ENCODE results near the gene RNASE7.
"Not testable (repeated sequence)": the region's sequence is repeated elsewhere in the genome, so short reads cannot be mapped to it uniquely, and the experiment has no call there.

The RNASE7 gene

DNA sequence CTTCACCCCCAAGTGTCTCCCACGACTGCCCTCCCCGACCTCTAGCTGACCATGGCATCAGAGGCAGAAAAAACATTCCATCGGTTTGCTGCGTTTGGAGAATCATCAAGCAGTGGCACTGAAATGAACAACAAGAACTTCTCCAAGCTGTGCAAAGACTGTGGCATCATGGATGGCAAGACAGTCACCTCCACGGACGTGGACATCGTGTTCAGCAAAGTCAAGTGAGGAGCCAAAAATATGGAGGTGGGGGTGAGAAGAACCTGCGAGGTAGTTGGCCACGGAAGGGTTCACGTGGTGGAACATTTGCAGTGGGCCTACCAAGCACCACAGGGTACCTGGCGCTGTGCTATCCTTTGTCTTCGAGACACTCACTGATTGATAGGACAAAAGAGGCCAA lies 11.6 kb upstream of the RNASE7 start:
- Histone ChIP-seq H3K9me3 (ENCODE audit: control insufficient read depth, insufficient read depth, low read length) (no peaks in the 10 kb centered on the region), H3K4me1 (ENCODE audit: insufficient read depth, low read length) (peaks cover 12% of the 10 kb centered on the region; the same call in 1 of the 2 replicates), H3K9ac (ENCODE audit: low read depth, low read length) (no peak overlapping the region), H3K36me3 (ENCODE audit: insufficient read depth, low read length) (no peaks in the 10 kb centered on the region)

DNA sequence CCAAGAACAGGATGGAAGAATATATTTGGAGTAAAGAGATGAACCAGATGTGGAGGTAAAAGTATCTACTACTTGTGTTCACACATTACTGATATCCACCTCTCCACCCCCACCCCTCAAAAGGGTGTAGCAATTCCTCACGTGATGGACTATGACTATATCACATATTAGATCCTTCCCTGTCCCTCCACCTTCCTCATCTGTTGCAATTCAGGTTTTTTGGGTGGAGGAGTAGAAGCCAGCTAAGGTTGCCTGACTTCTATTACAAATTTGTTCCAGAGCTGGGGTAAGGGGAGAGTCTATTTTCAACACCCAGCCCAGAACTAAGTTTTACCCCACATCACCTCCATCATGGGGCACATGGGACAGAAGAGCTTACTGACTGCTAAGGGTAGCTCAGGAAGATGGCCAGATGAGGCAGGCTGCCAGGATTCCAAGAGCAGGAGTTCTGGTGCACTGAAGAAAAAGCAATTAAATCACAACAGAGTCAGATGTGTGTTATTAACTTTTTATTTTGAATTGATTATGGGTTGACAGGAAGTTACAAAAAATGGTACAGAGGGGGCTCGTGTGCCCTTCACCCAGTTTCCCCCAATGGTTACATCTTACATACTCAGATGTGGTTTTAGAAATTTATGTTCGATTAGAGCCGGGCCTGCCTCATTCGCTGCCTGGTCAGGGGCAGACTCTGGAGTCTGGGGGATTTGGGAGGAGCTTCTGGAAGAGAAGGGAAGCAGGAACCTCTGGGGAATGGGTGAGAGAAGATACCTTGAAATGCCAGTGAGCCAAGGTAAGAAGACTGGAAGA lies 9.6 kb upstream of the RNASE7 start:
- Histone ChIP-seq H3K36me3 (ENCODE audit: insufficient read depth, low read length) (no peaks in the 10 kb centered on the region), H3K9me3 (ENCODE audit: control insufficient read depth, insufficient read depth, low read length) (no peaks in the 10 kb centered on the region), H3K9ac (ENCODE audit: low read depth, low read length) (no peak overlapping the region), H3K4me1 (ENCODE audit: insufficient read depth, low read length) (no peaks in the 10 kb centered on the region)

- H3K4me1 ChIP-seq (ENCODE audit: insufficient read depth, low read length): no peaks in the 10 kb centered on the region
- no peaks in the 10 kb centered on the region for H3K36me3 ChIP-seq (ENCODE audit: insufficient read depth, low read length)
- no peaks in the 10 kb centered on the region for H3K9me3 ChIP-seq (ENCODE audit: control insufficient read depth, insufficient read depth, low read length)
- no peak overlapping the region for H3K9ac ChIP-seq (ENCODE audit: low read depth, low read length)
Observed at GRCh38 chr14:21033133-21033698, 8.9 kb upstream of the RNASE7 start.

GRCh38 chr14:21034707-21035106 lies 7.5 kb upstream of the RNASE7 start, which contains the start of gene RNASE13:
RNASE13 (minus strand) TSS chr14:21034807; CDS start chr14:21034288, 519 bp downstream.
- Histone ChIP-seq H3K9me3 (ENCODE audit: control insufficient read depth, insufficient read depth, low read length) (no peaks in the 10 kb centered on the region), H3K36me3 (ENCODE audit: insufficient read depth, low read length) (no peaks in the 10 kb centered on the region), H3K4me1 (ENCODE audit: insufficient read depth, low read length) (peaks cover 7% of the 10 kb centered on the region), H3K9ac (ENCODE audit: low read depth, low read length) (no peak within 1 kb of the TSS)

- Histone ChIP-seq H3K36me3 (ENCODE audit: insufficient read depth, low read length) (no peaks in the 10 kb centered on the region), H3K4me1 (ENCODE audit: insufficient read depth, low read length) (peaks cover 10% of the 10 kb centered on the region), H3K9ac (ENCODE audit: low read depth, low read length) (no peak overlapping the region), H3K9me3 (ENCODE audit: control insufficient read depth, insufficient read depth, low read length) (no peaks in the 10 kb centered on the region)
Observed at GRCh38 chr14:21036751-21037150, 5.4 kb upstream of the RNASE7 start.

DNA sequence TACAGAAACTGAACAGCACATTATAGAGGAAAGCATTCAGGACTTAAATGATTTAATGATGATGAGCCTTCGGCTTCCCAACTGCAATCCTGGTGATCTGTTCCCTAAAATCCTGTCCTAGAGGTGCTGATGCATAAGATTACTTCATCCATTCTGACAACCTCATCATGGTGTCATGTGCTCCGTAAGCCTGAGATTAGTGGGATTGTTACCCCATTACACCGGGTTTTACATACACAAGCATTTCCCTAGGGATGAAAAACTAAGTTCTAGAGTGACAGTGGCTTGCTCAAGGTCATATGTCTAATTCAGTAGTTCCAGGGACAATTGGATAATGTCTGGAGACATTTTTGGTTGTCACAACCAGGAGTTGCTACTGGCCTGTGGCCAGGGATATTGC lies 5.0 kb upstream of the RNASE7 start:
- Histone ChIP-seq H3K36me3 (ENCODE audit: insufficient read depth, low read length) (no peaks in the 10 kb centered on the region), H3K4me1 (ENCODE audit: insufficient read depth, low read length) (peaks cover 10% of the 10 kb centered on the region), H3K9ac (ENCODE audit: low read depth, low read length) (no peak overlapping the region), H3K9me3 (ENCODE audit: control insufficient read depth, insufficient read depth, low read length) (no peaks in the 10 kb centered on the region)

- no peak overlapping the region for H3K9ac ChIP-seq (ENCODE audit: low read depth, low read length)
- peaks cover 10% of the 10 kb centered on the region for H3K4me1 ChIP-seq (ENCODE audit: insufficient read depth, low read length)
- H3K36me3 ChIP-seq (ENCODE audit: insufficient read depth, low read length): no peaks in the 10 kb centered on the region
- no peaks in the 10 kb centered on the region for H3K9me3 ChIP-seq (ENCODE audit: control insufficient read depth, insufficient read depth, low read length)
Observed at GRCh38 chr14:21038441-21039422, 3.4 kb upstream of the RNASE7 start.

- no peaks in the 10 kb centered on the region for H3K9me3 ChIP-seq (ENCODE audit: control insufficient read depth, insufficient read depth, low read length)
- no peak overlapping the region for H3K9ac ChIP-seq (ENCODE audit: low read depth, low read length)
- H3K4me1 ChIP-seq (ENCODE audit: insufficient read depth, low read length): peaks cover 10% of the 10 kb centered on the region
- H3K36me3 ChIP-seq (ENCODE audit: insufficient read depth, low read length): no peaks in the 10 kb centered on the region
Observed at GRCh38 chr14:21039585-21040369, 2.4 kb upstream of the RNASE7 start.

DNA sequence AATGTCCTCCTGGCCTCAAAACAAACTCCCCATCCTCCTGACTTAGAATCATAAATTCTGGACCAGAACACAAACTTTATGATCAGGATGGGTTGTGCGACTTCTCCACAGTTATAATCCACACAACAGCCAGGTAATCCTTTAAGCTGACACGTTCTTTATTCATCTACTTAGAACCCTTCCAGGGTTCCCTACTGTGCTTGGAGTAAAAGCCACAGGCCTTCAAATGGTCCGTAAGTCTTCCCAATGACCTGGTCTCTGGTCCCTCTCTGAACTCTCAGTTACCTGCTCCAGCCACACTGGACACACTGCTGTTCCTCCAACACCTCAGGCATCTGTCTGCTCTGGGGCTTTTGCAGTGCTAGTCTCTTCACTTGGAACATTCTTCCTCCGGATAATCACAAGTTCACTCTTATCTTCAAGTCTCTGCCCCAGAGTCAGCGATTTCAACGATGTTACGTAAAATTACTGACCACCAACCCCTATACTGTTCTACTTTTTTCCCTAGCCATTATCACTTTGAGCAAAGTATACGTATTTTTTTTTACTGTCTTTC lies 1.7 kb upstream of the RNASE7 start:
- Histone ChIP-seq H3K4me1 (ENCODE audit: insufficient read depth, low read length) (peaks cover 10% of the 10 kb centered on the region), H3K9me3 (ENCODE audit: control insufficient read depth, insufficient read depth, low read length) (no peaks in the 10 kb centered on the region), H3K9ac (ENCODE audit: low read depth, low read length) (no peak overlapping the region), H3K36me3 (ENCODE audit: insufficient read depth, low read length) (no peaks in the 10 kb centered on the region)

DNA sequence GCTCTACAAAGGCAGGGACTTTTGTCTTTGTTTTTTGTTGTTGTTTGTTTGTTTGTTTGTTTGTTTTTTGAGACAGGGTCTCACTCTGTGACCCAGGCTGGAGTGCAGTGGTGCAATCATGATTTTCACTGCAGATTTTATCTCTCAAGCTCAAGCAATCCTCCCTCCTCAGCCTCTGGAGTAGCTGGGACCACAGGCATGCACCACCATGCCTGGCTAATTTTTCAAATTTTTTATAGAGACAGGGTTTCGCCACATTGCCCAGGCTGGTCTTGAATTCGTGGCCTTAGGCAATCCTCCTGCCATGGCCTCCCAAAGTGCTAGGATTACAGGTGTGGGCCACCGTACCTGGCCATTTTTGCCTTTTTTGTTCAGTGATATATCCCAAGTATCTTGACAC lies 1.2 kb upstream of the RNASE7 start:
- H3K9me3 ChIP-seq (ENCODE audit: control insufficient read depth, insufficient read depth, low read length); H3K36me3 ChIP-seq (ENCODE audit: insufficient read depth, low read length); H3K9ac ChIP-seq (ENCODE audit: low read depth, low read length); H3K4me1 ChIP-seq (ENCODE audit: insufficient read depth, low read length): not testable (repeated sequence)

- H3K36me3 ChIP-seq (ENCODE audit: insufficient read depth, low read length): no peaks in the 10 kb centered on the region
- H3K9me3 ChIP-seq (ENCODE audit: control insufficient read depth, insufficient read depth, low read length): no peaks in the 10 kb centered on the region
- H3K9ac ChIP-seq (ENCODE audit: low read depth, low read length): no peak overlapping the region
- H3K4me1 ChIP-seq (ENCODE audit: insufficient read depth, low read length): peaks cover 10% of the 10 kb centered on the region
Observed at GRCh38 chr14:21042918-21043317, 756 bp downstream of the RNASE7 start.

DNA sequence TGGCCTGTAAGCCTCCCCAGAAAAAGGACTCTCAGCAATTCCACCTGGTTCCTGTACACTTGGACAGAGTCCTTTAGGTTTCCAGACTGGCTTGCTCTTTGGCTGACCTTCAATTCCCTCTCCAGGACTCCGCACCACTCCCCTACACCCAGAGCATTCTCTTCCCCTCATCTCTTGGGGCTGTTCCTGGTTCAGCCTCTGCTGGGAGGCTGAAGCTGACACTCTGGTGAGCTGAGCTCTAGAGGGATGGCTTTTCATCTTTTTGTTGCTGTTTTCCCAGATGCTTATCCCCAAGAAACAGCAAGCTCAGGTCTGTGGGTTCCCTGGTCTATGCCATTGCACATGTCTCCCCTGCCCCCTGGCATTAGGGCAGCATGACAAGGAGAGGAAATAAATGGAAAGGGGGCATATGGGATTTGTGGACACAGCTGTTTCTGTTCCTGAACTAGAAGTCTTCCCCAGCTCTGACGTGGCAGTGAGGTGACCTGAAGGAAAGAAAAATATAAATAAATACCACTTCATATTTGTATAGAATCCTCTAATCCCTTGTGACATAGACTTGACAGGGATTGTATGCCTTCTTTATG lies 1.3 kb downstream of the RNASE7 start:
- peaks cover 10% of the 10 kb centered on the region for H3K4me1 ChIP-seq (ENCODE audit: insufficient read depth, low read length)
- H3K9ac ChIP-seq (ENCODE audit: low read depth, low read length): no peak overlapping the region

GRCh38 chr14:21043974-21044618 lies 1.9 kb downstream of the RNASE7 start:
- Histone ChIP-seq H3K9ac (ENCODE audit: low read depth, low read length) (no peak overlapping the region), H3K4me1 (ENCODE audit: insufficient read depth, low read length) (peaks cover 9% of the 10 kb centered on the region), H3K9me3 (ENCODE audit: control insufficient read depth, insufficient read depth, low read length) (no peaks in the 10 kb centered on the region), H3K36me3 (ENCODE audit: insufficient read depth, low read length) (no peaks in the 10 kb centered on the region)

More for the DNA sequence above, 1.3 kb downstream of the RNASE7 start:
- Histone ChIP-seq H3K9me3 (ENCODE audit: control insufficient read depth, insufficient read depth, low read length) (no peaks in the 10 kb centered on the region), H3K36me3 (ENCODE audit: insufficient read depth, low read length) (no peaks in the 10 kb centered on the region)
